Loucy (cell line): ENCODE data around the gene TJP2.

Source experiments
- H2AFZ ChIP-seq: fragments of 200-600 bp; sonication (generic); 2 replicates; pipeline ENCODE4 v1.6.0; 2016; ENCODE audit warnings: antibody characterized with exemption, mild to moderate bottlenecking, low read length, moderate library complexity
- H3F3A ChIP-seq: fragments of 200-600 bp; 2 replicates; pipeline ENCODE4 v1.6.0; 2016; ENCODE audit warnings: antibody characterized with exemption, low read depth, mild to moderate bottlenecking
- H3K27me3 ChIP-seq: fragments of 200-600 bp; sonication (generic); 2 replicates; pipeline ENCODE4 v1.6.1; 2014; ENCODE audit warnings: low read length, mild to moderate bottlenecking; ENCODE audit not compliant: insufficient read depth, poor library complexity, severe bottlenecking
- H3K36me3 ChIP-seq: fragments of 200-600 bp; sonication (generic); 2 replicates; pipeline ENCODE4 v1.6.1; 2016; ENCODE audit warnings: low read length; ENCODE audit not compliant: insufficient read depth
- H3K4me1 ChIP-seq: fragments of 200-600 bp; sonication (generic); 2 replicates; pipeline ENCODE4 v1.5.1; 2014; ENCODE audit warnings: low read length, mild to moderate bottlenecking; ENCODE audit not compliant: insufficient read depth, poor library complexity, severe bottlenecking
- H3K4me2 ChIP-seq: fragments of 200-600 bp; sonication (generic); 2 replicates; pipeline ENCODE4 v1.6.0; 2014; ENCODE audit warnings: antibody characterized with exemption, low read length, low read depth, mild to moderate bottlenecking; ENCODE audit not compliant: poor library complexity, severe bottlenecking
- H3K4me3 ChIP-seq: fragments of 200-600 bp; sonication (generic); 2 replicates; pipeline ENCODE4 v1.5.1; 2014; ENCODE audit warnings: low read length, mild to moderate bottlenecking, mixed read lengths; ENCODE audit not compliant: poor library complexity, severe bottlenecking
- H3K79me2 ChIP-seq: fragments of 200-600 bp; sonication (generic); 2 replicates; pipeline ENCODE4 v1.6.1; 2014; ENCODE audit warnings: low read length; ENCODE audit not compliant: insufficient read depth
- H3K9ac ChIP-seq: fragments of 200-600 bp; sonication (generic); 2 replicates; pipeline ENCODE4 v1.6.0; 2014; ENCODE audit warnings: mild to moderate bottlenecking, low read depth, low read length, moderate library complexity; ENCODE audit not compliant: poor library complexity, severe bottlenecking
- H3K9me2 ChIP-seq: fragments of 200-600 bp; sonication (generic); replicated peaks from 2 replicates; pipeline ENCODE4 v1.6.1; 2016; ENCODE audit warnings: low read depth, low read length, mixed read lengths
- H3K9me3 ChIP-seq: fragments of 200-600 bp; sonication (generic); 2 replicates; pipeline ENCODE4 v1.6.1; 2014; ENCODE audit warnings: mild to moderate bottlenecking, antibody characterized with exemption, low read length, low read depth; ENCODE audit not compliant: insufficient read depth
- H4K20me1 ChIP-seq: fragments of 200-600 bp; sonication (generic); 2 replicates; pipeline ENCODE4 v1.6.0; 2014; ENCODE audit warnings: antibody characterized with exemption, low read length, mild to moderate bottlenecking; ENCODE audit not compliant: insufficient read depth, poor library complexity, severe bottlenecking
- EZH2phosphoT487 ChIP-seq: fragments of 200-600 bp; IDR thresholded peaks from 2 replicates; pipeline ENCODE4 v1.6.1; 2018; ENCODE audit warnings: antibody characterized with exemption, mild to moderate bottlenecking, moderate library complexity, borderline replicate concordance
- TF ChIP-seq, protein P1 (sequence below): fragments of 200-600 bp; sonication (generic); conservative IDR thresholded peaks from 2 replicates; pipeline ENCODE4 v1.5.1; 2014; ENCODE audit warnings: mild to moderate bottlenecking, antibody characterized with exemption, low read length

TJP2 gene

DNA sequence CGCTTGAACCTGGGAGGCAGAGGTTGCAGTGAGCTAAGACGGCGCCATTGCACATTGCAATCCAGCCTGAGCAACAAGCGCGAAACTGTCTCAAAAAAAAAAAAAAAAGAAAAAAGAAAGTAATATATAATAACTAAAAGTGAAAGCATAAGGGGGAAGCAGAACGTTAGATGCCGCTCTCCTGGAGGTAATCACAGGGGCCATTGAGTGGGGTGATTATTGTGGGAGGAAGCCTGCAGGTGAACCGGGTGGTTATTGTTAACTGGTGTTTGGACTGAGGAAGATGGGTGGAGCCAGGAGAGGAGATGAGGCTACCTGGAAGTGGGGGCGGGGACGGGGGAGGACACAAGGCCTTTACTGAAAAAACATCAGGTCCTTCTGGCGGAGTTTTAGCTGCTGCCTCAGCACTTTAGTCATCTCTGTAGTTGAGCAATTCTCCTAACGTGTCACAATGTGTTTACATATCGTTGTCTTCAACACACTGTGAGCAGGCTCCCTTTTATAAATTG, 5.3 kb upstream of the TJP2 start:
- Histone ChIP-seq H3K79me2 (peaks cover 4% of the 10 kb centered on the region; the same call in 1 of the 2 replicates), H3K9me2 (no peaks in the 10 kb centered on the region), H3K36me3 (no peaks in the 10 kb centered on the region)

DNA sequence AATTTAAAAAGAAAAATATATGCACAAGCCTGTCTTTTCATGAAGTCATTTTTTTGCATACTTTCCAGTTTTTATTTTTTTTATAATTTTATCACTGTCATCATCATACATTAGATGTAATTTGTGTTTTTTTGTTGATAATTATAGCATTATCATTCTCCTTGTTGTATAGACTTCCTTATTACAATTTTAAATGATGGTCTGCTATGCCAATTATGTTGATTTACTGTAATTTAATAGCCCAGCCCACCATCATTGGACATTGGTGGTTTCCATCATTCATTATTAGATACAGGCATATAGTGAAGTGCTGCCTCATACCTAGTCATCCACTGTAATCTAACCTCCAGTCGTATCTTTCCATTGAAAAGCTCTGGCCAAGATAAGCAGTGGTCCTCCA, 3.8 kb upstream of the TJP2 start:
- H3K79me2 ChIP-seq: peaks cover 17% of the 10 kb centered on the region

More for the DNA sequence above, 5.3 kb upstream of the TJP2 start:
- Histone ChIP-seq H3K27me3 (no peaks in the 10 kb centered on the region), H3K4me3 (no peak overlapping the region), H2AFZ (no peak overlapping the region), H4K20me1 (no peaks in the 10 kb centered on the region), H3K9ac (no peak overlapping the region), H3K4me2 (no peak overlapping the region), H3F3A (0 out of 2 replicates have a peak, but pooled peaks cover 4% of the 10 kb centered on the region), H3K4me1 (peaks cover 14% of the 10 kb centered on the region), H3K9me3 (no peaks in the 10 kb centered on the region)
- TF ChIP-seq, protein P1, sequence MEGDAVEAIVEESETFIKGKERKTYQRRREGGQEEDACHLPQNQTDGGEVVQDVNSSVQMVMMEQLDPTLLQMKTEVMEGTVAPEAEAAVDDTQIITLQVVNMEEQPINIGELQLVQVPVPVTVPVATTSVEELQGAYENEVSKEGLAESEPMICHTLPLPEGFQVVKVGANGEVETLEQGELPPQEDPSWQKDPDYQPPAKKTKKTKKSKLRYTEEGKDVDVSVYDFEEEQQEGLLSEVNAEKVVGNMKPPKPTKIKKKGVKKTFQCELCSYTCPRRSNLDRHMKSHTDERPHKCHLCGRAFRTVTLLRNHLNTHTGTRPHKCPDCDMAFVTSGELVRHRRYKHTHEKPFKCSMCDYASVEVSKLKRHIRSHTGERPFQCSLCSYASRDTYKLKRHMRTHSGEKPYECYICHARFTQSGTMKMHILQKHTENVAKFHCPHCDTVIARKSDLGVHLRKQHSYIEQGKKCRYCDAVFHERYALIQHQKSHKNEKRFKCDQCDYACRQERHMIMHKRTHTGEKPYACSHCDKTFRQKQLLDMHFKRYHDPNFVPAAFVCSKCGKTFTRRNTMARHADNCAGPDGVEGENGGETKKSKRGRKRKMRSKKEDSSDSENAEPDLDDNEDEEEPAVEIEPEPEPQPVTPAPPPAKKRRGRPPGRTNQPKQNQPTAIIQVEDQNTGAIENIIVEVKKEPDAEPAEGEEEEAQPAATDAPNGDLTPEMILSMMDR: no peak
- TF ChIP-seq EZH2phosphoT487: no peak

DNA sequence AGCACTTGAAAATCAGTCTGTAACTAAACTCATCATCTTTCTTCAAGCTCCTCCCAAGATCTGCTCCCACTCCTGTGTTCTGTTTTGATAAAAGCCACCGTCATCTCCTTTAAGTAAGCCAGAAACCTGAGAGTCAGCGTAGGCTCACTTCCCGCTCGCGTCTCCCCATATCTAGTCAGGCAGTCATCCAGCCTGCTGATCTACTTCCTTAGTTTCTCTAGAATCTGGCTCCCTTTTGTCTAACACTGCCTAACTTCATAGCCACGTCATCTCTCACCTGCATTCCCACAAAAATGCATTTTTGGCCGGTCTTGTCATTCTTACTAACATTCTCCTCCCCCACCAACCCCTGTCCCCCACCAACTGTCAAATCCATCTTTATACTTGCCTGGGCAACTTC, 3.0 kb upstream of the TJP2 start:
- H2AFZ ChIP-seq: no peak overlapping the region
- no peak overlapping the region for H3K9ac ChIP-seq
- no peaks in the 10 kb centered on the region for H3K27me3 ChIP-seq
- H3K4me3 ChIP-seq: no peak overlapping the region
- no peak overlapping the region for H3K4me2 ChIP-seq
- TF ChIP-seq EZH2phosphoT487: no peak
- TF ChIP-seq, protein P1: no peak
- peaks cover 25% of the 10 kb centered on the region for H3K79me2 ChIP-seq
- peaks cover 14% of the 10 kb centered on the region for H4K20me1 ChIP-seq
- no peaks in the 10 kb centered on the region for H3K9me2 ChIP-seq
- 0 out of 2 replicates have a peak, but pooled peaks cover 4% of the 10 kb centered on the region for H3F3A ChIP-seq
- peaks cover 29% of the 10 kb centered on the region for H3K4me1 ChIP-seq
- no peaks in the 10 kb centered on the region for H3K9me3 ChIP-seq
- no peaks in the 10 kb centered on the region for H3K36me3 ChIP-seq

More for the DNA sequence above, 3.8 kb upstream of the TJP2 start:
- Histone ChIP-seq H3K4me2 (no peak overlapping the region), H3K36me3 (no peaks in the 10 kb centered on the region), H3K4me3 (no peak overlapping the region), H3K27me3 (no peaks in the 10 kb centered on the region), H3K4me1 (peaks cover 20% of the 10 kb centered on the region), H3K9me3 (no peaks in the 10 kb centered on the region), H2AFZ (no peak overlapping the region), H3K9me2 (no peaks in the 10 kb centered on the region), H4K20me1 (peaks cover 6% of the 10 kb centered on the region), H3K9ac (no peak overlapping the region), H3F3A (0 out of 2 replicates have a peak, but pooled peaks cover 4% of the 10 kb centered on the region)
- no peak for TF ChIP-seq EZH2phosphoT487

DNA sequence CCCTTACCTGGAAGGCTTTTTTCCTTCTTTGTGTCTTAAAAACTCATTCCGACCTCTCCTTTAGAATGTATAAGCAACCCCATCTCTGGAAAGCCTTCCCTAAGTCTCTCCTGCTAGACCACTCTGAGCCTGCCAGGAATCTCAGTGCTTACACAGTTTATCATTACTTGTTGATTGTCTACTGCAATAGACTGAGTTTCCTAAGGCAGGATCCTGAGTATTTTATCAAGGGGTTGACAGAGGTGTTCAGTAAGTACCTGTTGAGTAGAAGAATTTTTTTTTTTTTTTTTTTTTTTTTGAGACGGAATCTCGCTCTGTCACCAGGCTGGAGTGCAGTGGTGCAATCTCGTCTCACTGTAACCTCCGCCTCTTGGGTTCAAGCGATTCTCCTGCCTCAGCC, 2.6 kb upstream of the TJP2 start:
- Histone ChIP-seq H3K9ac (no peak overlapping the region), H3K36me3 (no peaks in the 10 kb centered on the region), H3F3A (0 out of 2 replicates have a peak, but pooled peaks cover 4% of the 10 kb centered on the region), H4K20me1 (peaks cover 17% of the 10 kb centered on the region), H3K27me3 (no peaks in the 10 kb centered on the region), H3K9me2 (no peaks in the 10 kb centered on the region), H3K4me1 (peaks cover 33% of the 10 kb centered on the region), H2AFZ (no peak overlapping the region), H3K4me2 (no peak overlapping the region), H3K4me3 (no peak overlapping the region), H3K9me3 (no peaks in the 10 kb centered on the region), H3K79me2 (peaks cover 30% of the 10 kb centered on the region)
- TF ChIP-seq EZH2phosphoT487: no peak
- TF ChIP-seq, protein P1: no peak
